SKM-1 (cell line): ENCODE data around the gene CD84.
"Not testable (repeated sequence)": the region's sequence is repeated elsewhere in the genome, so short reads cannot be mapped to it uniquely, and the experiment has no call there.

Source experiments
- DNase-seq: peaks from one replicate; lab custom pipeline; 2025; ENCODE audit not compliant: unreplicated experiment; lab: John Stamatoyannopoulos, UW

CD84 gene

DNA sequence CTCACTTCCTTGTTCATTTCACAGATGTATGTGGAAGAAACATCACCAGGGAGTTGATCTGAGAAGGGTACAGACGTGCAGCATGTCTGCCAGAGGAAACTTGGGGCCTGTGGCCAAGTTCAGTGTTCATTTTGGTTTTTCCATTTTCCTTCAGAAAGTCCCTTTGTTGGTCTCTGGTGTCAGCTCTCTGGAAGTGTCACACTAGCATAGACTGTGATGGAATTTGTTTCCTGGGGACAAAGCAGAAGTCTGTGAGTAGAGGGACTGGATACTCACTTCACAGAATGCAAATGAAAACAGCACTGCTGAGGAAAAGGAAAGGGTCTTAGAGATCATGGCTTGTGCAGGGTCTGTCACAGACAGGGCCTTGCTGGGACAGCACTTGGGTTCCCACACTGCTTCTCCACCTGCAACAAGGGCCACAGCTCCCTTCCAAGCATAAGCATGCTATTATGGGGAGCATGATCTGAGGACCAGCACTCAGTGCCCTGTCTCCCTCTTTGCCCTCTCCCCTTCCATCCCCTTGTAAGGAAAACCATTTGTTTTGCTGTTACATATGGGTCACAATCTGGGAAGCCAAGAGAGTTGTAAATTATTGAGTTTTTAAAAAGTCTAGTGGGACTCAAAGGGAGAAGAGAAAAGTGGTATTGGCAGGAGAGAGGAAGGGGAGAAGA, 31.4 kb upstream of the CD84 start:
- no peak for DNase-seq

GRCh38 chr1:160608941-160609340, 29.6 kb upstream of the CD84 start:
- no peak for DNase-seq

DNA sequence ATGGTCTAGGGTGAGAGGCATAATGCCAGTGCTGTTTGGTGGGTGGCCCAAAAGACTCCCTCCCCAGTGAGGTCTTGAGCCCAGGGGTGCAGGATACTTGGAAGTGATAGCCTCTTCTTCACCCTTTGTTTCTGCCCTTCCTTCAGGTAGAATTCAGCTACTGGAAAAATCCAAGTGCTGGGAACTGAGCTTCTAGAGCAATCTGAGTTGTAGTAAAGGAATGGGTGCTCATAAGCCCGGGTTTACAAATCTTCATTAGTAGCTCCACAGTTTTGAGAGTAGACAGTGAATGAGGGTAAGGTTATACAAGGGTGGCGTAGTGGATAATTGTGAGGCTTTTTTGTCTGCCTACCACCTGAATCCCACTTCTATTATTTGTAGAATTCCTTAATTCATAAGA, 29.2 kb upstream of the CD84 start:
- no peak for DNase-seq

- no peak for DNase-seq
Measured at GRCh38 chr1:160608057-160608456, 28.8 kb upstream of the CD84 start.

- DNase-seq, result no peak
Measured at GRCh38 chr1:160607672-160608032, 28.4 kb upstream of the CD84 start.

DNA sequence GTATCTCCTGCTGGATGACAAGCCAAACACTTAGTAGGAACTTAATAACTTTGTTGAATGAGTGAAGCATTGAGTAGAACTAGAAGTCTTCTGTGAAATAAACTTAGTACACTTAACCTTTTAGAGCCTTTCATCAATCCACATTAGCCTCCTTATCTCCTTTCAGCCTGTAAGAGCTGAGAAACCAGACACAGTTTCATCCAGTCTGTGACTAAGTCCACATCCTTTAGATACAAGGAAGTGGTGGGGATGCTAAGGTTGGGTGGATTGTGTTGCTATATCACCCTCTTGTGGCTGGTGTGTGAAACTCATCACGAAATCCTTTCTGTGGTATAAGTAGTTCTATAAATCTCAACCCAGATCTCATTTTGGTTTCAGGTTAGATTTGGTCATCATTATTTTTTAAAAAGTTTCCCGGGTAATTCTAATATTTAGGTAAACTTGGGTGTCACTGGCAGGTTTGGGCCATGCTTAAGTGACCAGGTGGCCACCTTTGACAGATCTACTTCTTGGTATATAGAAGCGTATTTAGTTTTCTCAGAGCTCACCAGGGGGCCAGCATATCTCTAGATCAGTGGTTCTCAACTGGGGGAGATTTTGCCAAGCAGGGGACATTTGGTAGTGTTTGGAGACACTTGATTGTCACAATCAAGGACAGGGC, 27.8 kb upstream of the CD84 start:
- peak; percentile 96 for DNase-seq

DNA sequence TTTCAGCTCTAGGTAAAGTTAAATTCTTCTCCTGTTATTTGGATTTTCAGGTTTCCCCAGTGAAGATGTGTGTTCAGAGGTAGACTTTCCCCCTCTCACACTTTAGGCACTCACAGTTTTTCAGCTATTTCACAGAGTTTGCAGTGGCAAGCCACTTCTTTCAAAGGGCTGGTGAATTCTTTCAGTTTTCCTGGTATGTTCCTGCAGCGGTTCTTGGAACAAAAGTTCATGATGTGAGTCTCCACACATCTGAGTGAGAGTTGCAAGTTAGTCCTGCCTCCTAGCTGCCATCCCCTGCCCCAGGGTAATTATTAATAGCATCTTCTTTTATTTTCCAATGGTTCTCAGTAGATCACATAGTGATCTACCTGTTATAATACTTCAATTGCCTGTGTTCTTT, 27.3 kb upstream of the CD84 start:
- no peak for DNase-seq

DNA sequence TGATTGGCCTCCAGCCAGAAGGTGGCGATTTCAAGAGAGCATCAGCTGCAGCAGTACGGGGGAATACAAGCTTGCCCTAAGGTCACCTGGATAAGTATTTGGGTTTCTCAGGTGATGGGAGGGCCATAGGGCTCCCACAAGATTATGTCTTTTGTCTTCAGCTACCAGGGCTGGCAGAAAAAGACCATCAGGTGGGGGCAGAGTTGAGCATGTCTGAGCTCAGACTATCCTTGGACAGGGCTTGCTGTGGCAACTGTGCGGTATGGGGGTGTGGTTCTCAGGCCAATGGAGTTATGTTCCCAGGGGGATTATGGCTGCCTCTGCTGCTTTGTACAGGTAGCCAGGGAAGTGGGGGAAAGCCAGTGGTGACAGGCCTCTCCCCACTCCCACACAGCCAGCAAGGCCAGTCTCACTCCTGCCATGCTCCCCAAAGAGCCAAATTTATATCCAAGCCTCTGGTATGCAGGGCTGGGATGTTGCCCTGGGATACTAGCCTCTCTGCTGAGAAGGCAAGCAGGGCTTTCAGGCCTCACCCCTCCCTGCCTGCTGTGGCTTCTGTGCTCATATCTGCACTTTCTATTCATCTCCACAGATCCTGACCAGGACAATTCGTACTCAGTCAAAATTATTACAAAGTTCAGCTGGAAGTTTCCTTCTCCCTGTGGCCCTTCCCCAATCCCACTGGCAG, 26.6 kb upstream of the CD84 start:
- DNase-seq, result no peak

DNA sequence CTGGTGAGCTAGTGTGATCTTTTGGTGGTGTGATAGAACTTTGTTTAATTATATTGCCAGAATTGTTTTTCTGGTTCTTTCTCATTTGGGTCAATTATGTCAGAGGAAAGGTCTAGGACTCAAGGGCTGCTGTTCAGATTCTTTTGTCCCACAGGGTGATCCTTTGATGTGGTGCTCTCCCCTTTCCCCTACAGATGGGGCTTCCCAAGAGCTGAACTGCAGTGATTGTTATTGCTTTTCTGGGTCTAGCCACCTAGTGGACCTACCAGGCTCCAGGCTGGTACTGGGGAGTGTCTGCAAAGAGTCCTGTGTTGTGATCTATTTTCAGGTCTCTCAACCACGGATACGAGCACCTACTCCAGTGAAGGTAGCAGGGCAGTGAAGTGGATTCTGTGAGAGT, 25.9 kb upstream of the CD84 start:
- DNase-seq, result no peak

DNA sequence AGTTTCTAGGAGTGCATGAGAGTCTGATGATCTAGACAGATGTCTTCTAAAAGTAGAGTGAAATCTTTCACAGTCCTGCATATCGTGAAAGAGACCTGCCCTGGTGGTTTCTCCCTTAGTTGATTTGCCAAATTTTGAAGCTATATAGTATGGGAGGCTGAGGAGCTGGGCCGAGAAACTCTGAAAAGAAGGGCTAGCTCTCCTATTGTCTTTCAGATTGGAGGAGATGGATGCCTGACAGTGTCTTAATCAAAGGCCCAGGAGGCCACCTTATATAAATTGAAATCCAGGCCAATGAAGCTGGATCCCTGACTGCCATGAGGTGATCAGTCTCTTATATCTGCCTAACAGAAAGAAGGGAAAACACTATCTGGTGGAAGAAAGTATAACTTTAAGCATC, 18.4 kb upstream of the CD84 start:
- no peak for DNase-seq

DNA sequence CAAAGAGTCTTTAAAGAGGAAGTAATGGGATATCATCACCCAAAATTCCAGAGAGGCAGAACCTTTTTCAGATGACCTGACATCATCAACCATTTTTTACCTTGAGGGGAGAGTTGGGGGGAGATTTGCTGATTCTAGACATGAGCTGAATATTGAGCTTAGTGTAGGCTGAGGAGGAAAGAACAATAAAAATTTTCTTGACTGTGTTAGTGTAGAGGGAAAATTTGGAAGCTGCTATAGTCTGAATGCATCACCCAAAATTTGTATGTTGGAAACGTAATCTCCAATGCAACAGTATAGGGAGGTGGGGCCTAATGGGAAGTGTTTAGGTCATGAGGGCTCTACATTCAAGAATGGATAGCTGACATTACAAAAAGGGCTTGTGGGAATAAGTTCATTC, 17.8 kb upstream of the CD84 start:
- DNase-seq, result no peak

DNA sequence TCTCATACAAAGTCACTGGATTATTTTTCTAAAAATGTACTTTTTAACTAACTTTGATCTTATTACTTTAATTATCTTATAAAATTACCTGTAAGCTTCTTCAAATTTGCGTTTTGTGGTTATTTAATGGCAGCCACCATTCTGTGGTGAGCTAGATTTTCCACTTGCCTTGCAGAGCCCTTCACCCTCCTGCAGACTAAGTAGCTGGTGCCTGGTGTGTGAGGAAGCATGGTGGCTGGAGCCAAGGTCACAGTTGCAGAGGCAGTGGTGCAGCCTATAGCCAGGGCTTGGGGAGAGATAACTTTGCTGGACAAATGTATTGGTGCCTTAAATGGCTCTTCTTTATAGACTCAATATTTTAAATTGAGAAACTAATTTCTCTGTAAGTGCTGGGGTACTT, 11.2 kb upstream of the CD84 start:
- DNase-seq, result no peak

DNA sequence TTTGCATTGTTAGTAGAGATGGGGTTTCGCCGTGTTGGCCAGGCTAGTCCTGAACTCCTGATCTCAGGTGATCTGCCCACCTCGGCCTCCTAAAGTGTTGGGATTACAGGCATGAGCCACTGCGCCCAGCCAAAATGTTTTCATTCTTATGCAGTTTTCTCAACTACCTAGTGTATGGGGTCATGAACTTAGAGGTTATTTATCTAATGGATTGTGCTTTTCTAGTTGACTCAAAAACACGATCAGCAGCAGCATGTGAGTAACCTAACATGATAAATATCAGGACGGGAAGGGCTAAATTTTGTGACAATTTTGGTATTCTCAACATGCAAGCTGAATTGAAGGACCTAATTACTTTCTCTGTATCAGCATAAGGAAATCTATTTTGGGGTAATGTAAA, 9.2 kb upstream of the CD84 start:
- DNase-seq, result no peak

DNA sequence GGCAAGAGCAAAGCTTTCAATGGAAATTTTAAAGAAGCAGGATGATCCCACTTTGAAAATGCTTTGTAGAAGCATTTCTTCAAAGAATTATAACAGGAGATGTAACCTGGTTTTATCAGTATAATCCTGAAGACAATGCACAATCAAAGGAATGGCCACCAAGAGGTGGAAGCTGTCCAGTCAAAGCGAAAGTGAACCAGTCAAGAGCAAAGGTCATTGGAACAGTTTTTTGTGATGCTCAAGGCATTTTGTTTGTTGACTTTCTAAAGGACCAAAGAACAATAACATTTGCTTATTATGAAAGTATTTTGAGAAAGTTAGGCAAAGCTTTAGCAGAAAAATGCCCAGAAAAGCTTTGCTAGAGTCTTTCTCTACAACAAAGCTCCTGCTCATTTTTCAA, 5.5 kb upstream of the CD84 start:
- no peak for DNase-seq

DNA sequence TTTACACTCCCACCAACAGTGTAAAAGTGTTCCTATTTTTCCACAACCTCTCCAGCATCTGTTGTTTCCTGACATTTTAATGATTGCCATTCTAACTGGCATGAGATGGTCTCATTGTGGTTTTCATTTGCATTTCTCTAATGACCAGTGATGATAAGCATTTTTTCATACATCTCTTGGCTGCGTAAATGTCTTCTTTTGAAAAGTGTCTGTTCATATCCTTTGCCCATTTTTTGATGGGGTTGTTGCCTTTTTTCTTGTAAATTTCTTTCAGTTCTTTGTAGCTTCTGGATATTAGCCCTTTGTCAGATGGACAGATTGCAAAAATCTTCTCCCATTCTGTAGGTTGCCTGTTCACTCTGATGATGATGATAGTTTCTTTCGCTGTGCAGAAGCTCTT, 3.7 kb upstream of the CD84 start:
- DNase-seq, result not testable (repeated sequence)

GRCh38 chr1:160581961-160582360, 2.7 kb upstream of the CD84 start:
- no peak for DNase-seq

- peak; percentile 49 for DNase-seq
Measured at GRCh38 chr1:160580221-160580812, 1.0 kb upstream of the CD84 start.

DNA sequence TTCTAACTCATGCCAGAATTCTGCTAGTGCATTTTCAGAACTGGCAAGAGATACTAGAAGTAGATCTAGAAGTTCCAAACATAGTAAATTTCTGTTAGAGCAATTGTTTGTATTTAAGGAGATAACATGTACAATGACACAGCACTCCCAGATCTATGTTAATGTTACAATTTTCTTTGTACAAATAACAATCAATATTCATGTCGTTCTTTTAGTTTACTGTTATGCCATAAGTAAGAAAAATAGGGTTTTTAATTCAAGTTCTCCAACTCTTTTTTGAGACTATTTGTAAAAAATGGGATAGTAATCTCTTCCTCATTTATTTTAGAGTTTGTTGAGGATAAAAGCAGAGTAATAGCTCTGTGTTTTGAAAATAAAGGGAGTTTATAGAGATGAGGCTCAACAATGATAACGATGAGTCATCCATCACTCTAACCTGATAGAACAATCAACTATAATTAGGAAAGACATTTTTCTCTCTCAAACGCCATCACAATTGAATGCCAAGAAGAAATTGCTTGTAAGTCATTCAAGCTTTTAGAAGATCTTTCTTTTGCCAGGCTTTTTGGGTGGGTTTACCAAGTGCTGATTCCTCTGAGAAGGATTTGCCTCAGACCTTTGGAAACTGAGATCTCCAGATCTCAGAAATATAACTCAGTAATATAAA, 638 bp downstream of the CD84 start:
- no peak for DNase-seq

- DNase-seq, result no peak
Measured at GRCh38 chr1:160578175-160578524, 1.1 kb downstream of the CD84 start.

DNA sequence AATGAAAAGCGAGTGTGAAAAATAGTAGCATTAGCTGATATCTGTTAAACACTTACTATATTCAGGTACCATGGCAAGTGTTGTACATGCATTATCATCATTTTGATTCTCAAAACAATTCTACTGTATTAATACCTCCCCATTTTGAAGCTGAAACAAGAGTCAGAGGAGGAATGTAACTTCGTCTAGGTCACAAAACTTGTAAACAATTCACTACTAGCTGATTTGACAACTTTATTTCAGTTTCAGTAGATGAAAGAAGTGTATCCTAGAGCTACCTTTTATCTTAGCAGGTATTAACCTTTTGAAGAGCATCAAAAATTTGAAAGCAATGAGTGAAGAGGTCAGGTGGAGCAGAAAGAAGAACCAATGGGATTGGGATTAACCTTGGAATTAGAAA, 1.6 kb downstream of the CD84 start:
- DNase-seq, result no peak

DNA sequence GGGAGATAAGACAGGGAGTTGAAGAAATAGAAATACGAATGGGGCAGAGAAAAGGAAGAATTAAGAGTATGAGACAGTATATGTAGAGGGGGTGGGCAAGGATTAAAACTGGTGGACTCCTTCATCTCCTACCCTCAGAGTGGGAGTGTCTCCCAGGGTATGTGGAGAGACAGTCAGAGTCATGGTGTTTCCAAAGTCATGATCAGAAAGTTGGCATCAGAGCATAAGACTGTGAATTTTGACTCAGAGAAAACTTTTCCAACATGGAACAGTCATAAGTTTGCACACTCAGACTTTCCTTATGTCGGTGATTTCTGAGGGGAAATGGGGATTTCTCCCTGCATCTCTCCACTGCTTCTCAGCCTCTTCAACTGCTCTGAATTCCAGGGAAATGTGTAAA, 2.4 kb downstream of the CD84 start:
- no peak for DNase-seq

DNA sequence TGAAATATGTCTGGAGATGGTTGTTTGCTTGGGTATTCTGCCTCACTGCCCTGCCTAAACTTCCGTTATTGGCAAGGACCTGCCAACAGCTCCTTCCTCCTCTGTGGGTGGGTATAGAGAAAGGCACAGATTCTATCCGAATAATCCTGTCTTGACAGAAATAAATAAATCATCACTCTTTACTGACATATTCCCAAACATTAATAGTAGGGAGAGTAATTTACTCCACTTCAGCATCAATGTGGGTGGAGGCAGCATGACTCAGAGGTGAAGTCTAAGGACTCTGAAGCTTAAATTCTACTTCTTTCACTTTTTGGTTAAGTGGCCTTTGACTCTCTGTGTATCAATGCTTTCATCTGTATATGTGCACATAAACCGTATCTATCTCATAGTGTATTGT, 2.9 kb downstream of the CD84 start:
- no peak for DNase-seq
